GM23338 (cell line): ENCODE data around the gene NCCRP1. TPM values are rescaled to one million over a fixed set of nuclear protein-coding genes. Genes with fewer than 3 reads are reported as not detected.
"Not testable (repeated sequence)": the region's sequence is repeated elsewhere in the genome, so short reads cannot be mapped to it uniquely, and the experiment has no call there.

ENCODE experiments used
- ATAC-seq: fragments of 200-7000 bp; cut with Tn5 transposase; 3 replicates; pipeline ENCODE4 v1.9.1; 2020
- DNase-seq: peaks from one replicate; pipeline ENCODE4 v3.0.0-alpha.2; 2015; ENCODE audit warnings: low spot score
- H2AFZ ChIP-seq: fragments of 200-600 bp; sonication (generic); 2 replicates; pipeline ENCODE4 v1.8.0; 2016; ENCODE audit warnings: antibody characterized with exemption, mild to moderate bottlenecking, moderate library complexity
- H3F3A ChIP-seq: fragments of 200-600 bp; sonication (generic); replicated peaks from 2 replicates; pipeline ENCODE4 v1.8.0; 2017; ENCODE audit warnings: antibody characterized with exemption, mixed run types, low read depth
- H3K27ac ChIP-seq: fragments of 200-600 bp; sonication (generic); 2 replicates; pipeline ENCODE4 v1.6.1; 2016; ENCODE audit warnings: low read depth
- H3K27me3 ChIP-seq: fragments of 200-600 bp; sonication (generic); 2 replicates; pipeline ENCODE4 v1.8.0; 2016; ENCODE audit warnings: mild to moderate bottlenecking, mixed run types, moderate library complexity; ENCODE audit not compliant: insufficient read depth
- H3K36me3 ChIP-seq: fragments of 200-600 bp; sonication (generic); 2 replicates; pipeline ENCODE4 v1.8.0; 2016; ENCODE audit warnings: mild to moderate bottlenecking; ENCODE audit not compliant: insufficient read depth
- H3K4me1 ChIP-seq: fragments of 200-600 bp; sonication (generic); 2 replicates; pipeline ENCODE4 v1.8.0; 2016; ENCODE audit warnings: mild to moderate bottlenecking, moderate library complexity; ENCODE audit not compliant: insufficient read depth
- H3K4me2 ChIP-seq: fragments of 200-600 bp; sonication (generic); 2 replicates; pipeline ENCODE4 v1.7.1; 2017; ENCODE audit warnings: mixed run types
- H3K4me3 ChIP-seq: fragments of 200-600 bp; sonication (generic); 2 replicates; pipeline ENCODE4 v1.6.1; 2016; ENCODE audit warnings: mixed run types
- H3K79me2 ChIP-seq: fragments of 200-600 bp; sonication (generic); replicated peaks from 2 replicates; pipeline ENCODE4 v1.8.0; 2017; ENCODE audit warnings: mild to moderate bottlenecking; ENCODE audit not compliant: insufficient read depth
- H3K9me2 ChIP-seq: fragments of 200-600 bp; sonication (generic); 2 replicates; pipeline ENCODE4 v1.8.0; 2017; ENCODE audit not compliant: insufficient read depth
- H4K20me1 ChIP-seq: fragments of 200-600 bp; sonication (generic); replicated peaks from 2 replicates; pipeline ENCODE4 v1.8.0; 2017; ENCODE audit warnings: mild to moderate bottlenecking; ENCODE audit not compliant: insufficient read depth
- H3K27ac Mint-ChIP-seq: 2 replicates; pipeline ENCODE4 v1.8.0; 2020; ENCODE audit warnings: inconsistent platforms, mild to moderate bottlenecking, moderate library complexity, mixed read lengths
- H3K27me3 Mint-ChIP-seq: 3 replicates; pipeline ENCODE4 v1.8.0; 2022; ENCODE audit warnings: low read depth, mild to moderate bottlenecking, moderate library complexity, mixed read lengths, inconsistent platforms; ENCODE audit not compliant: insufficient read depth, poor library complexity
- H3K36me3 Mint-ChIP-seq: 3 replicates; pipeline ENCODE4 v1.8.0; 2021; ENCODE audit warnings: low read depth, mild to moderate bottlenecking, inconsistent platforms, moderate library complexity, mixed read lengths
- H3K4me1 Mint-ChIP-seq: 3 replicates; pipeline ENCODE4 v1.8.0; 2020; ENCODE audit warnings: mild to moderate bottlenecking, inconsistent platforms, mixed read lengths
- H3K4me3 Mint-ChIP-seq: 3 replicates; pipeline ENCODE4 v1.8.0; 2021; ENCODE audit warnings: moderate library complexity, mild to moderate bottlenecking, inconsistent platforms, mixed read lengths
- H3K9me3 Mint-ChIP-seq: 3 replicates; pipeline ENCODE4 v1.8.0; 2020; ENCODE audit warnings: moderate library complexity, mild to moderate bottlenecking, inconsistent platforms, mixed read lengths
- CREB1 ChIP-seq: fragments of 250-450 bp; sonication (Bioruptor Pico); IDR thresholded peaks from 2 replicates; pipeline ENCODE4 v1.5.0; 2020; ENCODE audit warnings: low read depth, mild to moderate bottlenecking, moderate library complexity
- ETS1 ChIP-seq: IDR thresholded peaks from 2 replicates; pipeline ENCODE4 v1.6.1; 2016; ENCODE audit warnings: antibody characterized with exemption
- REST ChIP-seq: IDR thresholded peaks from one replicate; pipeline ENCODE4 v1.6.1; 2018; ENCODE audit warnings: antibody characterized with exemption; ENCODE audit not compliant: unreplicated experiment
- ZNF462 ChIP-seq: fragments of 250-450 bp; sonication (Bioruptor Pico); IDR thresholded peaks from 2 replicates; pipeline ENCODE4 v1.5.0; 2020; ENCODE audit warnings: mild to moderate bottlenecking, moderate library complexity
- polyA plus RNA-seq: library from polyadenylated mRNA; unstranded; fragments of >200 nt; fragmentation: Nextera tagmentation; extraction: Ambion mirVana; gene quantifications from 2 replicates; pipeline ENCODE4 v1.2.1, GENCODE V29; 2016
- total RNA-seq: library from RNA; depleted of rRNA; stranded (reverse); fragments of >200 nt; shearing (Covaris generic); gene quantifications from 2 replicates; pipeline ENCODE4 v1.2.3, GENCODE V29; 2014

The NCCRP1 gene
- total and polyA plus RNA-seq, 2 experiments from 2014 or later, result 3.6 to 6.2 TPM

- no peak for TF ChIP-seq ZNF462 (CRISPR knock-in tag)
Measured at GRCh38 chr19:39218230-39219007, 21.7 kb downstream of the NCCRP1 start (continued).

- not testable (repeated sequence) for H3K27ac Mint-ChIP-seq, H3K9me2 ChIP-seq, H3K4me3 Mint-ChIP-seq, H3K27me3 Mint-ChIP-seq, H3K27me3 ChIP-seq, H3K27ac ChIP-seq, H3K36me3 ChIP-seq, H3K4me1 Mint-ChIP-seq, H3K4me2 ChIP-seq, H3K79me2 ChIP-seq, DNase-seq, H4K20me1 ChIP-seq, H3F3A ChIP-seq, H3K36me3 Mint-ChIP-seq, H3K4me1 ChIP-seq, ATAC-seq, H3K4me3 ChIP-seq, H2AFZ ChIP-seq
- peaks cover 12% of the 10 kb centered on the region for H3K9me3 Mint-ChIP-seq
Measured at GRCh38 chr19:39219108-39219507, 22.3 kb downstream of the NCCRP1 start.

GRCh38 chr19:39223703-39224279 is 27.0 kb downstream of the NCCRP1 start:
- Mint-ChIP-seq H3K9me3 (0 out of 3 replicates have a peak, but pooled peaks cover 2% of the 10 kb centered on the region), H3K27ac (no peak overlapping the region), H3K27me3 (peaks cover 5% of the 10 kb centered on the region), H3K4me3 (no peak overlapping the region), H3K36me3 (no peaks in the 10 kb centered on the region), H3K4me1 (peaks cover 3% of the 10 kb centered on the region; the same call in 1 of the 3 replicates)
- Histone ChIP-seq H2AFZ (no peak overlapping the region), H3K9me2 (no peaks in the 10 kb centered on the region), H3K27me3 (0 out of 2 replicates have a peak, but pooled peaks cover 4% of the 10 kb centered on the region), H3K4me2 (no peak overlapping the region), H3K36me3 (no peaks in the 10 kb centered on the region), H4K20me1 (no peaks in the 10 kb centered on the region), H3K4me3 (no peak overlapping the region), H3K27ac (no peak overlapping the region), H3F3A (no peaks in the 10 kb centered on the region), H3K4me1 (no peaks in the 10 kb centered on the region), H3K79me2 (no peaks in the 10 kb centered on the region)
- peak; percentile 89 for DNase-seq
- TF ChIP-seq CREB1 (CRISPR knock-in tag), result peak; percentile 44
- peak; percentile 85 for TF ChIP-seq REST
- no peak for TF ChIP-seq ETS1
- ATAC-seq, result peak; percentile 98
